Left ventricle myocardium inferior (tissue), 1 donor: ENCODE data around the gene MSI1. TPM values are rescaled to one million over a fixed set of nuclear protein-coding genes. Genes with fewer than 3 reads are reported as not detected.

Source experiments
- DNase-seq: peaks from one replicate; pipeline ENCODE4 v3.0.0-alpha.2; 2020
- H3K27ac ChIP-seq: fragments of 200-600 bp; replicated peaks from 2 replicates; pipeline ENCODE4 v1.8.0; 2021
- H3K27me3 ChIP-seq: fragments of 200-600 bp; 2 replicates; pipeline ENCODE4 v1.8.0; 2021; ENCODE audit warnings: low read depth
- H3K36me3 ChIP-seq: fragments of 200-600 bp; 2 replicates; pipeline ENCODE4 v1.8.0; 2021
- H3K4me1 ChIP-seq: fragments of 200-600 bp; 2 replicates; pipeline ENCODE4 v1.8.0; 2021
- H3K4me3 ChIP-seq: fragments of 200-600 bp; 2 replicates; pipeline ENCODE4 v1.8.0; 2021; ENCODE audit warnings: mild to moderate bottlenecking, moderate library complexity
- H3K9me3 ChIP-seq: fragments of 200-600 bp; replicated peaks from 2 replicates; pipeline ENCODE4 v1.8.0; 2021
- CTCF ChIP-seq: fragments of 200-600 bp; IDR thresholded peaks from 2 replicates; pipeline ENCODE4 v1.8.0; 2021; ENCODE audit warnings: antibody characterized with exemption, mild to moderate bottlenecking, borderline replicate concordance
- intact Hi-C: fragments of 100-400 bp; cut with micrococcal nuclease; formaldehyde crosslinking; loops from one replicate; pipeline ENCODE4 v1.11.0; 2022
- long read RNA-seq: library from polyadenylated mRNA; unstranded; transcript quantifications from one replicate; pipeline ENCODE4 v2.0.0, GENCODE V29; 2021
- total RNA-seq: library from RNA; stranded (reverse); fragmentation: NEBNext Ultra II Directional; extraction: Animal tissue kit (Norgen Biotek cat#: 25700); gene quantifications from one replicate; pipeline ENCODE4 v1.2.1, GENCODE V29; 2021
- donor health status: DM: no; HTN: yes; CAD: no; lungs with severe emphysema.

MSI1 gene
- 4.8 TPM for total RNA-seq
- long read RNA-seq, partial matches to known transcripts, result 0 of 1 reads
- long read RNA-seq, other reads (novel, unspliced or antisense), result 1 of 1 reads

- no peak for DNase-seq
- peaks cover 26% of the 10 kb centered on the region for H3K4me1 ChIP-seq
- no peak for TF ChIP-seq CTCF
- peak within 1 kb of the TSS; percentile 75 for H3K4me3 ChIP-seq
- H3K27ac ChIP-seq, result peak within 1 kb of the TSS; percentile 52
- H3K36me3 ChIP-seq, result no peaks in the 10 kb centered on the region
- intact Hi-C loops, result no loop called here
- no peaks in the 10 kb centered on the region for H3K9me3 ChIP-seq
- H3K27me3 ChIP-seq, result peaks cover 60% of the 10 kb centered on the region
Observed at GRCh38 chr12:120368789-120369602, at the start of gene MSI1. Gene MSI1, minus strand, starts transcription at chr12:120369164. Its CDS starts 73 bp downstream, at chr12:120369091.

- DNase-seq, result no peak
- no peak for TF ChIP-seq CTCF
- intact Hi-C loops, result no loop called here
- peaks cover 9% of the 10 kb centered on the region for H3K4me1 ChIP-seq
- H3K4me3 ChIP-seq, result no peak overlapping the region
- H3K36me3 ChIP-seq, result no peaks in the 10 kb centered on the region
- H3K27ac ChIP-seq, result no peak overlapping the region
- peaks cover 3% of the 10 kb centered on the region for H3K27me3 ChIP-seq
- H3K9me3 ChIP-seq, result no peaks in the 10 kb centered on the region
Observed at GRCh38 chr12:120417917-120418580, 49.1 kb upstream of the MSI1 start.

- DNase-seq, result no peak
- no peak for TF ChIP-seq CTCF
- no peaks in the 10 kb centered on the region for H3K9me3 ChIP-seq
- H3K27me3 ChIP-seq, result peaks cover 3% of the 10 kb centered on the region
- no peak overlapping the region for H3K4me3 ChIP-seq
- intact Hi-C loops, result no loop called here
- no peaks in the 10 kb centered on the region for H3K36me3 ChIP-seq
- H3K27ac ChIP-seq, result no peak overlapping the region
- H3K4me1 ChIP-seq, result peaks cover 9% of the 10 kb centered on the region
Observed at GRCh38 chr12:120416490-120417216, 47.7 kb upstream of the MSI1 start.

GRCh38 chr12:120413901-120414695, 45.1 kb upstream of the MSI1 start:
- TF ChIP-seq CTCF, result no peak
- intact Hi-C loops, result no loop called here
- Histone ChIP-seq H3K9me3 (no peaks in the 10 kb centered on the region), H3K4me1 (peaks cover 9% of the 10 kb centered on the region), H3K27me3 (peaks cover 3% of the 10 kb centered on the region), H3K36me3 (no peaks in the 10 kb centered on the region), H3K27ac (peak overlapping the region; percentile 80), H3K4me3 (no peak overlapping the region)
- no peak for DNase-seq

- no peaks in the 10 kb centered on the region for H3K9me3 ChIP-seq
- no peak for DNase-seq
- no peak overlapping the region for H3K4me3 ChIP-seq
- H3K36me3 ChIP-seq, result no peaks in the 10 kb centered on the region
- H3K4me1 ChIP-seq, result peaks cover 9% of the 10 kb centered on the region
- H3K27me3 ChIP-seq, result peaks cover 3% of the 10 kb centered on the region
- TF ChIP-seq CTCF, result no peak
- intact Hi-C loops, result no loop called here
- no peak overlapping the region for H3K27ac ChIP-seq
Observed at GRCh38 chr12:120412421-120412820, 43.5 kb upstream of the MSI1 start.
